GM21390 (cell line): ENCODE data around the gene WNT11.

Experiments used
- ATAC-seq: cut with Tn5 transposase; IDR thresholded peaks from one replicate; pipeline ENCODE4 v1.9.1; 2021; ENCODE audit not compliant: unreplicated experiment

Gene WNT11

DNA sequence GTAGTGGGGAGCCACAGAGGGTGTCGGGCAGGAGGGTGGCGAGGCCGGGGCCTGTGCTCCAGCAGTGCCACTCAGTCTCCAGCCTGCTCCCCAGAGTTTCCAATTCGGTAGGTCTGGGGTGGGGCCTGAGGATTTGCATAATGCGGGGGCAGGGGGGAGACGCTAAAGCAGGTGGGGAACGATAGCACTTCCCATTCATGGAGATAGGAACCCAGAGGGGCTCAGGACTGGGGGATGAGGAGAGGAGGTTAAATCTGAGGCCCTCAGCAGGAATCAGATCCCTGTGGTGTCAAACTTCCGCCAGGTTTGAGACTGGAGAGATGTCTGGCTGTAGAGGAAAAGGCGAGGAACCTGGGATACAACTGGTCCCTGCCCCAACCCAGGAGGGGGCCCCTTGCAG lies 29.8 kb downstream of the WNT11 start:
- ATAC-seq, result no peak

DNA sequence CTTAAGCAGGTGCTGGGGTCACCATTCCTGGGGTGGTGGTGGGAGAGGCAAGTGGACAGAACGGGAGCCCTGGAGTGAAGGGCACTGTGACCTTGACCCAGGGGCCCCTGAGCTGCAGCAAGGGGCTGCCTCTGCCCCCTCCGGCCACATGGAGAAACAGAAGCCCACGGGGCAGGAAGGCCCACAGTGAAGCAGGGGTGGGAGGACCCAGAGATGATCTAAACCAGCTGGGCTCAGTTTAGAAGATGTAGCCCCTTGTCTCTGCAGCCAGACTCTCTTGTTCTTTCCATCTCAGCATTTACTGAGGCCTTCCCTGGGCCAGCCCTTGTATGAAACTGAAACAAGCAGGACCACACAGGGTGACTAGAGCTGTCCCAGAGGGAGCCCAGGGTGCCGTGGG lies 30.5 kb downstream of the WNT11 start:
- no peak for ATAC-seq

DNA sequence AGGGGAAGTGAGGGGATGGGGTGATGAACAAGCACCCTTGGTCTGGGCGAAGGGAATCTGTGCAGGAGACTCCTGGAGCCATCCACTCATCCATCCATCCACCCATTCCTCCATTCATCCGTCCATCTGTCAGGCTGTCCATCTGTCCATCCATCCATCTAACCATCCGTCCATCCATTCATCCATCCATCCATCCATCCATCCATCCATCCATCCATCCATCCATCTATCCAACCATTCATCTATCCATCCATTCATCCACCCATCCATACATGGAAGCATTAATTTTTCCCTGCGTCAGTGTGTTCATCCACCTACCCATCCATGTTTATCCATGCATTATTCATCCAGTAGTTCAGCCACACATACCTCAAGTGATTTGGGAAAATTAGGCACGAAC lies 32.0 kb downstream of the WNT11 start:
- no peak for ATAC-seq

DNA sequence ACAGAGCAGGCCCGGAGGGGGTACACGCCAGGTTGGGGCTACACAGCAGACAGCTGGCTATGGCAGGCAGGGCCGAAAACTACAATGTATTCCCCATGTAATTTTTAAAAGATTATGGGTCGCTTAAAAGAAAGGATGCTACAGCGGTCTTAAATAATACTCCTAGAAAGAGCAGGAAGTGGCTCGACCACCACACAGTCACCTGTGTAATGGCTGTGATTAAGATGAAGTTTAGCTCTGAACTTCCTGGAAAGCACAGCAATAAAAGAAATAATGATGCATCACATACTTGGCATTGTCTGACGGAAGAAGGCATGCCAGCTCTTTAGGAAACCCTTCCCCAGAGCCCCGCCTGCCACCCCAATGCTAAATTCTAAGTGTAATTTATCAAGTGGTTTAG lies 32.6 kb downstream of the WNT11 start:
- no peak for ATAC-seq

DNA sequence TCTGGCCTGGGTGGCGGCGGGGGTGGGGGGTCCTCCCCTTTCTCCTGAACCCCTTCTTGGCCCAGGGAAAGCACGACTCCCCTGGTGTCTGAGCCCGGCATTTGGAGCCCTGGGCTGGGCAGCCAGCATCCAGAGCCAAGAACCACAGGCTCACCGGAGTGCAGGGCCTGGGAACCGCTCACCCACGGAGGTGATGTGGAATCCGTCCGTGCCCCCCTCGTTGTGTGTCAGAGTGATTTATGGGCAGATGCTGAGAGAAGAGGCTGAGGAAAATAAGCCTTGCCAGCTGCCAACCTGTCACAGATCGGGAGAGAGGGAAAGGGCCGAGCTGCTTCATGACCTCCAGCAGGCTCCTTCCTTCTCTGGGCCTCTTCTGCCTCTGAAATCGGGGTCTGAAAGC lies 33.7 kb downstream of the WNT11 start:
- ATAC-seq, result no peak

DNA sequence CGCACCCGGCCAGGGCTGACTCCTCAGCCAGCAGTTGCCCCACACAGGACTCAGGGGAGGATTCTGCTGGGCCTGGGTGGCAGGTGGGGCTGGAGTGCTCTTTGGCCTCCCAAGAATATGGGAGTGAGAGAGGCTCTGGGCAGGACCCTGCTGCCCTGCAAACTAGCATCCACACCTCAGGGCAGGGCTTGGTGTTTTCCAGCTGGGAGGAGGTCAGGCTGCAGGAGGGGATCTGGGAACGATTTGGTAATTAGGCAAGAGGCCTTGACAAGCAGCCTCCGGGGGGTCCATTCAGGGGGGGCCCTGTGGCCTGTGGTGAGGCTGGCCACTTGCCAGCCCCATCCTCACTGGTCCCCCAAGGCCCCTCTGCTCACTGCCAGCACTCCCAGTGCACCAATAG lies 35.8 kb downstream of the WNT11 start:
- no peak for ATAC-seq

DNA sequence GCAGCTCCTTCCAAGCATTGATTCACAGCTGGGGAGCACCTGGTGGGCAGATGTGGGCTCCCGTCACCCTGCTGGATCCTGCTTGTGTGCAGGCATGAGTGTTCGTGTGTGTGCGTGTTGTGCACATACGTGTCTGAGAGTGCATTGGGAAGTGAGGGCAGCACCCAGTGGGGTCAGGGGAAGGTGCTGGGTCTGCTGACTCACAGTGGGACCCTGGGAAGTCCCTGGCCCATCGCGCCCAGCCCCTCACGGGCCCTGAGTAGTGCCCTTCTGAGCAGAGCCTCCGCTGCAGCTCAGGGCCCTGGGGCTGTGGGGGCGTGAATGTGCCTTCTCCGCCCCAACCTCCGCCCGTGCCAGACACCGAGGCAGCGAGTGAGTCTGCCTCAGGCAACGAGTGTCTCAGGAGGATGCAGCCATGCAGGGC lies 36.8 kb downstream of the WNT11 start:
- no peak for ATAC-seq

DNA sequence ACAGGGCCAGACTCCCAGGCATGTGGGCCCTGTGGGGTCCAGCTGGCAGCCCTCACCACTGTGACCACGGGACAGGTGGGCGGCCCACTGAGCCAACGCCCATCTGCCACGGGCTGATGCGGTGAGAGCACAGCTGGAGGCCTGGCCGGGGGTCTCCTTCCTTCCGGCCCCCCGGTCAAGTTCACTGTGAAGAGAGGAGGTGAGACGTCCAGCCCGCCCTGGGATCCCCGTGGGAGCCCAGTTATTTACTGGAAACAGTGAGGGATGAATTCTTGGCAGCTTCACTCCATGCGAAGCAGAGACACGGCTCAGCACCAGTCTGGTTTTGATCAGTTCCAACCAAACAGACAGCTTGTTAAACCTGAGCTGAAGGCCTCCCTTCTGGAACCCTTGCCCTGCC lies 38.7 kb downstream of the WNT11 start:
- ATAC-seq, result no peak

DNA sequence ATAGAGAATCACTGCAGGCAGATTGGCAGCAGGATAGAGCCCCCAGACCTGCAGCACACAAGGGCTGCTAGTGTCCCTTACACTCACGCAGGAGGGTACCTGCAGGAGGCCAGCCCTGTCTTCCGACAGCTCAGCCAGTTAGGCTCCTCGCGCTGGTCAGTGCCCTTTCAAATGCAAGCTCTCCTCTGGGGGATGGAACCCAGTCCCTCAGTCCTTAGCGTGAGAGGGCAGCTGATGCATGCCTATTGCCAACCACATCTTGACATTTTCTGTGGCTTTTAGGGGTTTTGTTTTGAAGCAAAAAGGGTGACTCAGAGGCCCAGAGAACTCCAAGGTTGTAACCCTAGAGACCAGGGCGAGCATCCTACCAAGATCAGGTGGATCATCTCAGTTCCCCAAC lies 40.0 kb downstream of the WNT11 start:
- peak; percentile 61 for ATAC-seq

DNA sequence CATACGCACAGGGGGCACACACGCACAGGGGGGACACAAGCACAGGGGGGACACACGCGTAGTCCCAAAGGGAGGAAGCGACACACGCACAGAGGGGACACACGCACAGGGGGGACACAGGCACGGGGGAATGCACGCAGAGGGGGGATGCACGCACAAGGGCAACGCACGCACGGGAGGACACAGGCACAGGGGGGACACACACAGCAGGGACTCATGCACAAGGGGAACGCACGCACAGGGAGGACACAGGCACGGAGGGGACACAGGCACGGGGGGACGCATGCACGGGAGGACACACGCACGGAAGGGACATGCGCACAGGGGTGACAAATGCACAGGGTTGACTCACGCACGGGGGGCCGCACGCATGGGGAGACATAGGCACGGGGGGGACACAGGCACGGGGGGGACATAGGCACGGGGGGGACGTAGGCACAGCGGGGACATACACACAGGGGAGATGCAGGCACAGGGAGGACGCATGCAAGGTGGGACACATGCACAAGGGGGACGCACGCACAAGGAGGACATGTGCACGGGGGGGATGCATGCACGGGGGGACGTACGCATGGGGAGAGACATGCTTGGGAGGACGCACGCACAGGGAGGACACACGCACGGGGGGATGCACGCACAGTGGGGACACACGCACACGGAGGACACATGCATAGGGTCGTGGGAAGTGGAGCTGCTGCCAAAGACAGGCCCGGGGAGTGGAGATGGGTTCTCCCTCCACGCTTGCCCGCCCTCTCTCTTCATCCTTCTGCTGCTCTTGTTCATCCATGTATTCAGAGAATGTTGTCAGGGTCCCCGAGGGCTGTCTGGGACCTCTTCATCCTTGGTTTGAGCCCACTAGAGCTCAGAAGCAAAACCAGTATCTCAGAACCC lies 41.2 kb downstream of the WNT11 start:
- no peak for ATAC-seq

DNA sequence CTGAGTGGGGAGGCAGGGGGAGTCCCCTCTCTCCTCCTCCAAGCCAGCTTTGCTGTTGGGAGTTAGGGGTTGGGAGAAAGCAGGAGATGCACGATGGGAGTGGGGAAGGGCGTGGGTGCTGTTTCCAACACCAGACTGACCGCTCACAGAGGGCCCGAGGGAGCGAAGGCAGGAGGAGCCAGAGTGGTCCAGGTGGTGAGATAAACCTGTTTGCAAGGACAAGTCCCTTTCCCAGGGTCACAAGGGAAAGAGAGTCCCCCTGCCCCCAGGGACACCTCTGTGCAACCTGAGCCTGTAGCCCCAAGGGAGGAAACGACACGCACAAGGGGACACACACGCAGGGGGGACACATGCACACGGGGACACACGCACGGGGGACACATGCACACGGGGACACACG lies 42.2 kb downstream of the WNT11 start:
- no peak for ATAC-seq

DNA sequence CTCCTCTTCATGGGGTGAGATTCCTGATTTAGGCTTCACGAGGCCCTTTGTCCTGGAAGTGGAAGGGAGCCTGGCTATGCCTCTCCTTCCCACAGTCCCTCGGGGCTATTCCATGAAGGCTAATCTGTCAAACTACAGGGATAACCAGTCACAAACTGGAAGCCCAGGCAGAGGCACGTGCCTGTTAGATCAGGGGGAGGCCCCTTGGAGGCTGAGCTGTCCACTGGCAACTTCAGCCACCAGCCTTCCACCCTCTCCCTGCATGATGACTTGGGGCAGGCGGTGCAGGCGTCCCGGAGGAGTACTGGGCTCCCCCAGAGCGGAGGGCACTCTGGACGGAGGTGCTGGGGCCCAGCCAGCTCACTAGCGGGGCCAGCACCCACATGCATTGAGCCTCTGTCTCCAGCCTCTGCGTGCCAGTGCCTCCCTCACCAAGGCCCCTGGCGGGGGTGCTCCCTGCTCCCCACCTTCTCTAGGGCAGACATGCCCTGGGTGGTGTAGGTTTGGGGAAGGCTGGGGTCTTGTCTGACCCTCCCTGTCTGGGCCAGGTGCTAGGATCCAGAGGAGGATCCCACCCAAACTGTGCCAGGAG lies 42.9 kb downstream of the WNT11 start:
- no peak for ATAC-seq

DNA sequence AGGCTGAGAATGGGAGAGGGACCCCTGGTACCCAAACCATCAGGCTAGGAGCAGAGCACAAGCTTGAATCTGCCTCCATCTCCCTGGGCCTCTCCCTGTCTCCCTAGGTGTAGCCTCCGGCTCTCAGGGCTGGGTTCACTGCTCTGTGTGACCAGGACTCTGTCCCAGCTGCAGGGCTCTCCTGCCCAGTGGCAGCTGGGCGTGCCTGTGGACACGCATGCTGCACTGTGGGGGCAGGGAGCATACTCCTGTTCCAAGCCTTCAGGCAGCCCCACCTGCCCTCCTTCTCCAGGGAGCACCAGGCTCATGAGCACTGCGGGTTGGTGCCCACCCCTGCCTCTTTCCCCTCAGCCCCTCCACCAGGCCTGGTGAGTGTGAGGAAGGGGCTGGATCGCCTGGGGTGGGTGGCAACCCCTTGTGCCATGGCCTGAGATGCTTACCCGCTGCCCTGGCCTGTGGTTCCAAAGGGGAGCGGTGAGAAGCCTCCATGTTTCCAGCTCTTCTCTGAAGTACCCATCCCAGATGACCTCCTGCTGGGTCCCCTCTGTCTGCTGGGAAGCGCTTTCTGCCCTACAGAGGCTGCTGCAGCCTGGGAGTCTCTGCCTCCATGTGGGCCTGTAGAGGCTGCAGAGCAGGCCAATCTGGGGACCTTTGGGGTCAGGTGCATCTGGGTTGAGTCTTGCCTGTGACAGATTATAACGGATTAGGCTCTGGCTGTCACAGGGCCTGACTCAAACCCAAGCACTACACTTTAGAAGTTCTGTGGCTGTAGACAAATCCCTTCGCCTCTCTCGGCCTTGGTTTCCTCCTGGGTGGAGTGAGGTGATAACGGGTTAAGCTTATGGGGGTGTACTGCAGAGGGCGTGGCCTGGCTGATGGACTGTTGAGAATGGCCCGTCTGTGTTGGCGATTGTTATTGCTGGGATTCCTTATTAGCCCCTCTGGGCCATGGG lies 43.7 kb downstream of the WNT11 start:
- no peak for ATAC-seq

DNA sequence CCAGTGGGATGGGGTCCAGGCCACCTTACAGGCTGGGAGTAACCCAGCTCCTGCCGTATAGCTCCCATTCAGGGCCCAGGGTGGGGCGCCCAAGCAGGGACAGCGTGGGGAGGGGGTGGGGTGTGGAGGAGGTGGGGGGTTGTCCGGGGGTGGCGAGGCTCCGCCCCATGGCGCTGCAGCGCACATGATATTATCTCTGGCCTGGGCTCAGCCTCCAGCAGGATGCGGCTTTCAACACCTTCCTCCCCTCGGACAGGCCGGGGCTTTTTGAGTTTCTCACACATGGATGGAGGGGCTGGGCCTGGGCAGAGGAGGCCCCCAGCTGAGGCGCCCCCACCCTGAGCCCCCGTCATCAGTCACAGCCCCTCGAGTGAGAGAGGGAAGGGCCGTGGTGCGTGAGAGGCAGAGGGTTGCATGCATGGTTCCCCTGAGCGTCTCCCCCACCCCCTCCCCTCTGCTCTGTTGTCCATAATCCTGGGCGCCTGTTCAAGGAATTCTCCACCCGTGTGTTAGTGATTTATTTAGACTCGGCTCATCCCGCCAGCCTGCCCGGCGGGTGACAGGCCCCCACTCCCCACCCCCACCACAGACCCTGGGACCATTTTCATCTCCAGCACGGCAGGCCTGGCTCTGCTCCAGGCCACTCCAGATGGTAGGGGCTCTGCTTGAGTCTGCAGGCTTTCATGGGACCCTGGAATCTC lies 44.9 kb downstream of the WNT11 start:
- no peak for ATAC-seq

DNA sequence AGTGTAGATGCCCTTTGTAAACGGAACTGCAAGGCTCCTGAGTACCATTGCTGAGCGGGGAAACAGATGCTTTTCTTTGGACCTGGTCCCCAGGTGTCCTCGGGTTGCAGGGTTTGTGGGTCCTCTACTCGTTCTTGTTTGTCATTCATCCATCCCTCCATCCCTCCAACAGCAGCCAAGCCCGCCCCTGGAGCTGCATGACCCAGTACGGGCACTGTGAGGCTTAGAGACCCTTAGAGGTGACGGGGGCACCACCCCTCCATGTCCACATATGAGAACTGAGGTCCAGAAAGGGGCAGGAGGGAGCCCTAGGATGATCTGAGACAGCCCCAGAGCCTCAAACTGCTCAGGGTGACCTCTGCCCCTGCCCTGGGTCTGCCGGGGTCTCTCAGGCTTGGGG lies 45.4 kb downstream of the WNT11 start:
- no peak for ATAC-seq

DNA sequence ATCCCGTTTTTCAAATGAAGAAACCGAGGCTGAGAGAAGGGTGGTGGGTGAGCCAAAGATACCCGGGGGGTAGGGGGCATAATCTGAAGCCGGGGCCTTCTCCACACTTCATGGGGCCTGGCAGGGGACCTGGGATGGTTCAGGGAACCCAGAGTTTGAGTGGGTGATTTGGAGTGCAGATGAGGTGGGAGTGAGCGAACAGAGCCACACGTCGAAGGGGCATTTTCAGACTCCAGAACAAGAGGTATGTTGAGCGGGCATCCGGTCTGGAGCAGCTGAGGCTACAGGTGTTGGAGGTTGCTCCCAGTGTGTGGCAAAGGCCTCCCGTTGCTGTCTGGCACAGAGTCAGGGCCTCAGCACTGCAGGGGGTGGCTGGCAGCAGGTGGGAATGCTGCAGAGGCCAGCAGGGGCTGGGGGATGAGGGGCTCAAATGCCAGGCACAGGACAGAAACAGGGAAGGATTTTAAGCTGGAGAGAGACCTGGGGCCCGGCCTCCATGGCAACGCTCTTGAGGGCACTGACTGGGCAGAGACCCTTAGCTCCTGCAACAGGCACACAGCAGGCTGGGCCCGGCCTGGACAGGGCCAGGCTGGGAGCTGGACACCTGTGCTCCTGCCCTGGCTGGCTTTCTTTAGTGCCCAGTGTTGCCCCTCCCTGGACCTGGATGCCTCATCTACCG lies 46.2 kb downstream of the WNT11 start:
- ATAC-seq, result no peak

DNA sequence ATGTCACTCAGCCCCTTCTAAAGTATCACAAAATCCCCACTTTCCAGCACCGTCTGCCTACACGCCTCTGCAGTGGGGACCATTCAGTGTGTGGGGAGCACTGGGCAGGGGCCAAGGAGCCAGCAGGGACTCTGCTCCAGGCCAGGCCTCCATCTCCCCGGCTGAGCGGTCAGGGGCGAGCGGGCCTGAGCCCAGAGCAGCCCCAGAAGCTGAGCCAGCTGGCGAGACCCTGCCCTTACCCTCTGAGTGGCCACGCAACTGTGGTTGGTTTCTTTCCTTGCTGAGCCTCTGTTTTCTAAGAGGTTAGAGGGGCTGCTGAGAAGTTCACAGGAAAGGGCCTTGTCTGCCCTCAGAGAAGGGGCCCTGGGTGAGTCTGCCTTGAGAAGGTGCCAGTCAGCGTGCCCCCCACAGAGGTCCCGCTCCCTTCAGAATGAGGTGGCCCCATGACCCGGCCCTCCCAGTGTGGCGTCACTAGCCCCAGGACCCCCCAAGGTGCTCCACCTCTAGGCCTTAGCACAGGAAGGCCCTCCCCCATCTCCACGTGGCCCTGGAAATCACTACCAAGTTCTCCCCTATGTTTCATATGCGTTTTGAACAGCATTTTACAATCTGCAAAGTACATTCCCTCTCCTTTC lies 46.9 kb downstream of the WNT11 start:
- ATAC-seq, result no peak

DNA sequence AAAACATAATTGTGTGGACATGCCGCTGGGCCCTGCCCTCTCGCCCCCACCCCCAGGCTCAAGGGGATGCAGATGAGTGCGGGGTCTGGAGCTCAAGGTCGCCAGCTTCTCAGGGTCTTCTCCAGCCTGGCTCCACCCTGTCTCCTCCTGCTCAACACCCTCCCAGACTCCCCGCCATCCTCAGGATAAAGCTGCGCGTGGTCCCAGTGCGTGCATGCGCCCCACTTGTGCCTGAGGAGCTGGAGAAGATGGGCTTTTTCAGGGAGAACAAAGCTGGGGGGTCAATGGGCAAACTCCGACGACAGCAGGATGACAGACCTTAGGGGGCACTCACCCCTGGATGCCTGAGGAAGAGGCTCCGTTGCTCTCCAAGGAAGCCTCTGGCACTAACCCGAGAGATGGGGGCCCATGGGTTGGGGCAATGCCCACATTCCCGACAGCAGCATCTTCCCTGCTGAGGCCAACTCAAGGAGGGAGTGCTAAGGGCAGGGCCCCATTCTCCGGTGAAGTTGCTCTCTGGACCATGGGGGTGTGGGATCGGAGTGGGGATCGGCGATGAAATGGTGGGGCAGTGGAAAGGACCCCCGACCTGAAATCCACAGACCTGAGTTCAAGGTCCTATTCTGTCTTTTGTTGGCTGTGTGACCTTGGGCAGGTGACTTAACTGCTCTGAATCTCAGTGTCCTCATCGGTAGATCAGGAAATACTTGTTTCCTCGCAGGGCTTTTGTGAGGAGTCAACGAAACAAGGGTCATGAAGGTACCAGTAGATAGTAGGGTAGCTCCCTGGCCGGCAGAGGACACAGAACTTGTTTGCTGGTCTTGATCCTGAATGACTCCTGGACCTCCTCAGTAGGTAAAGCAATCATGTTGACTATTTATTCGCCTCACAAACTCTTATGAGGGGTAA lies 47.7 kb downstream of the WNT11 start:
- no peak for ATAC-seq

DNA sequence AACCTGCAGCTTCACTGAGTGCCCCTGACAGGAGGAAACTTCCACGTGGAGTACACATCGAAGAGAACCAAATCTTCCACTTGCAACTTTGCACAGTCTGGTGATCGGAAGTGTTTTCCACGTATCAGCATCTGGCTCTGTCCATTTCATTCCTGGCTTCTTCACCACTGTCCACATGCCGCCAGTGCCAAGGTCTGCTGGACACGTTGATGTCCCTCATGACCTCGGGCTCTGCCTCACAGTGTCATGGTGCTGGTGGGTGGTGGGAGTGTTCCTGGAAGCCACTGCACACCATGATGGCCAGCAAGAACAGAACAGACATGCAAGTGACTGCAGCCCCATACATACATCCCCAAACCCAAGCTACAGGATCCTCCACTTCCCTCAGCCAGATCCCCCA lies 48.4 kb downstream of the WNT11 start:
- no peak for ATAC-seq
